SW 1271 (cell line): Measurements from ENCODE around the gene APELA.
"Not testable (repeated sequence)": the region's sequence is repeated elsewhere in the genome, so short reads cannot be mapped to it uniquely, and the experiment has no call there.

Source experiments
- DNase-seq, 2 experiments: peaks; one replicate each; lab custom pipeline; 2025; lab: John Stamatoyannopoulos, UW

The APELA gene, protein sequence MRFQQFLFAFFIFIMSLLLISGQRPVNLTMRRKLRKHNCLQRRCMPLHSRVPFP

DNA sequence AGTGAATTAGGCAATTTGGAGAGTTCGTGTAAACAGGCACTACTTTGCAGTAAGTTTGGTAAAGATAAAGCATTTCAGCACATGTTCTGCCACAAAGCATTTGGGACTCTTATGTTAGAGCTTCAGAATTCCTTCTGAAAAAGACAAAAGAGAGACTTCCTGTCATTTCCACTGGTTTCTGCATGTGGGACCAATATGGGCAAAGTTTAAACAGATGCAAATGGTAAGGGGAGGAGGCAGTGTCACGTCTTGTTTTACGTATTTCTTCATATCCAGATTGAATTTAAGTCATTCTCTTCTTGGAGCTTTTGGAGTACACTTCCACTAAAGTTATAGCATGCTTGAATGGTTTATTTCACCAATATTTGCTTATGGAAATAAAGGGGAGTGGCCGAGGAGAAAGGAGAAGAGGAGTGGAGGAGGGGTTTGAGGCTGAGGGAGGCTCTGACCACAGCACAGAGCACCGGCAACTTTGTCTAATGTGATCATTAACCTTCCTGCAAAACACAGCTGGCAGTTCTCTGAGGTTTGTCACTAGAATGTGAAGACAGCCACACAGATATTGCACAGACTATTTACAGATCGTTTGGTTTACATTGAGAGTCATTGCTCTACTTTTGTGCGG, at the start of gene APELA:
Gene APELA (plus strand): TSS at position 479 of the 625 bp plus-strand sequence. CDS start 154 bp downstream, outside the sequence.
- no peak for DNase-seq

DNA sequence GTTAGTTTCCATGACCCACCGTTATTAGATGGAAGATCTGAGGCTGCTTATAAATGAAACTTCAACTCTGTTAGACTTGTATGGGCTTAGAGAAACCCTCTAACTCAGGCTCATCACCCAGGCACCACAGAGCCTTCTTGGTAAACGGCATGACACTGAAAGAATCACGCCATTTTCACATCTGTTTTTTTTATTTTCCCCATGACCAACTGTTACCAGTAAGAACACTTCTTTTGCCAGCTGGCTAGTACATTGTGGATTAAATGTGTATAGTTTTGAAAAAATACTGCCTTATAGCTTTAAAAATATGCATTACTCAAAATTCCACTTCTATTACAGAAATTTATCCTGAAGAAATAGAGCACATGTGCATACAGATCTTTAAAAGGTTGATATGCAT, 48.0 kb upstream of the APELA start:
- DNase-seq = no peak

DNA sequence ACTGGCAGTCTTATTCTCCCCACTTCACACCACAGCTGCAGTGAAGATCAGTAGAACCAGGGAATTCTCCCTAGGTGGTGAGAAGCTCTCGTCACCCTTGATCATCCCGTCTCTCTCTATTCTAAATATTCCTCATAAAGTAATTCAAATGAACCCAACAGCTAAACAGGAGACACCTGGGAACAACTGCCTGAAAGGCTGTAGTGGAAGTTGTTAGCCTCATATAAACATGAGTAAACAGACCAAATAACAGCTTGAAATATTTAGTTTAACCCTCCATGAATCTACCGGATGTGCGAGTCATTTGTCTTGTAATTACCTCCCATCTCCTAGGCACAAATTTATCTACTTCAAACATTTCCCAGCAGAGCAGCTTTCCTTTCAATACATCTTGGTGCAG, 30.4 kb upstream of the APELA start:
- no peak for DNase-seq

DNA sequence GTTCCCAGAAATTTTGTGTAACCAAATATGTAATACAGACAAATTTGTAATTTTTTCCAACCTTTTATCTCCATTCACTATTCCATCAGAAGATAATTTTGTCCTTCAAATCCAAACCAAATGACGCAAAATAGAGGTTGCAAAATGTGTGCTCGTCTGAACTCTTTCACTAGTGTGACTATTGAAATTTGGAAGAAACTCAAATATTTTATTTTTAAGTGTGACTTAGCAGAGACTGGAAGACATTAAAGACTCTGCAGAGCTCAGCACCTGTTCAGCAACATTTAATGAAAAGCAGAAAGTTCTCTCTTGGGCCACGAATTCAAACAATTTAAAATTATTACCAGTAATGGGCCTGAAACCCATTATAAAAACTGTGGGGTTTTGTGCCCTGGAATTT, 30.0 kb upstream of the APELA start:
- DNase-seq = no peak

DNA sequence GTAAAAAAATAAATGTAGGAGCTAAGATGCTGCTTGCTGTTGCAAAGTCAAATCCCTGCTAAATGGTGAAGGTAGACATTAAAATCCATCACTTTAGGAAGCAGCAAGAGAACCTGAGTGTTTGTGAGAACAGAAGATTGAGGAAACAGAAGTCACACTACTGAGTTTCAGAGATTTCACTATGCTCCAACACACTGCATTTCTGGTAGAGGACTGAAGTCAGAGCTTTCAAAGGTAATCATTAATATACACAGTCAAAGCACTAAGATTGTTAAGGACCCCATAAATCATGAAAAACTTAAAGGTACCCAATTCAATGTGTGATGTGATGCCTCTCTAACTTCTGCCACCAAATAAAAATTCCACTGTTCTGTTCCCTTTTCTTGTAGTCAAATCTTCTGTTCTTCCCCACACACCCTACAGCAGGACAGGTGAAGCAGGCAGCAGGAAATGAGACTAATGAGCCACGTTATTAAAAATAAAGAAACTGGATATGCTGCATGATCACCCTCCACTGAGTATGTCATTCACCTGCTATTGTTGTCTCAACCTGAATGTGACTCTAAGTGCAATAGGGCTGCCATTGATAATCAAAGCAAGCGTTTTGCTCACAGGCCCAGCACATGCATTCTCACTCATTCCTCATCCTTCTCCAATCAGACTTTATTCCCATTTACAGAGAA, 28.9 kb upstream of the APELA start:
- no peak for DNase-seq

DNA sequence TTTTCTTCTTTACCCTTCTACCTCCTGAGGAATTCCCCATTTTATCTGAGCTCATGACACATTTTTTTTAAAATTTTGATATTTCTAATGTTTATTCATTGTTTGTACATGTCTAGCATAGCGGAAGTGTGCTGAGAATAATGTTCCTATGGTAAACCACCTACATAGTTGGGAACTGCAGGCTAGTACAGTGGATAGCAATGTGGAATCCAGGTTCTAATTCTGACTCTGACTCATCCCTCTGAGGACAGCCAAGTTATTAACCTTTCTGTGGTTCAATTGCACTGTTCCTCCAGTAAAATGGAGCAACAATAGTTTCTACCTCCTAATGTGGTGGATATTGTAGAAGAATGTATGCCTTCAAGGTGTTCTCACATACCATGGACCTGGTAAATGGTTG, 20.6 kb upstream of the APELA start:
- no peak for DNase-seq

DNA sequence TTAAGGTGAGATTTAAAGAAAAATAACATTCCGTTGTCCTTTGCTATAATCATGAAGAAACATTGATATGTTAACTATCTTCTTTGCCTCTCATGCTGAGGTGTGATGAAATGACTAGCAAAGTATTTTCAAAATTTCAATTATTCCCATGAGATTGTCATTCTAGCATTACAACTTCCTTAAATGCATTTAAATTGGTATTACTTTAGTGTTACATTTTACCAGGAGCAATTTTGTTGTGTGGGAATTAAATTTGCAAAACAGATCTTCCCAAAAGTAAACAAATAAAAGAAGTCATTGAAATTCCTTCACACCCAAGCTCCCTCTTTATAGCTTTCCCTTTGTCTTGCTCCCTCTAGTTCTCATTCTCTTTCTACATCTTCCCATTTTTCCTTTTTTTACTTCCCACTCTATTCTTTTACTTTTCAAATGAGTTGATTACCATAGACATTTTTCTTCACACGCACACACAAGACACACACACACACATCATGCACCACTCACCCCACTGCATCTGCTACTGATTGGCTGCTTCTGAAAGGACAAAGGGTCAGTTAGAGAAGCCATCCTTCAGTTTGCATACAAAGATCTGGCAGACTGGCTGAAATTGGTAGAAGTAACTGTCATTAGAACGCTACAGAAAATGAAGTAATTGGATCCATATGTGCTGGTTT, 10.0 kb upstream of the APELA start:
- DNase-seq = no peak

DNA sequence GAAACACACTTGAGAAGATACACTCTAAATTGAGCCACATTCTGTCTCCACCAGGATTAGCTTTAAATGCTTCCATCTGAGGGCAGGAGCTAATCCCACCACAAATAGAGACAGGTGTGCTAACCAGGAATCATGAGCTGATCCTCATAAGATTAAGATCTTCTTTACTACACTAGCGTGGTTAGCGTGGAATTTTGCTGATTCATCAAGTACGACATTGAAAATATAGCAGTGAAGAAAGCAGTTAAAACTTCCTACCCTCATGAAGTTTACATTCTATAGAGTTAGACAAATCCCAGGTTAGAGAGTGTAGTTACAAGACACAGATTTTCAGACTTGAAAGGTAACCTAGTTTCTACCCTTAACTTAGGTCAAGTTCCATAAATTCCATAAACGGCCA, 5.3 kb upstream of the APELA start:
- DNase-seq = no peak

DNA sequence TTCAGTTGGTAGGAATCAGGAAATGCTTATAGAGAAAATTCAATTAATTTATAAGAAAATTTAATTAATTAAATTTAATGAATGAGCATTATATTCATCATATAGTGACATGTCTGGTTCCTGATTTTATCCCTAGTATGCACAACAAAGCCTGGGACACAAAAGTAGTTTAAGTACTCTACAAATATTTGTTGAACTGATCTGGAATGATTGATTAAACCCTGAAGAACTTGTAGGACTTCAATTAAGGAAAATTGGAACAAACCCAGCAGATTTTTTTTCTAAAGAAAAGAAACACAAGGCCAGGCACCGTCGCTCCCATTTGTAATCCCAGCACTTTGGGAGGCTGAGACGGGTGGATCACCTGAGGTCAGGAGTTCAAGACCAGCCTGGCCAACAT, 4.5 kb upstream of the APELA start:
- DNase-seq = no peak

DNA sequence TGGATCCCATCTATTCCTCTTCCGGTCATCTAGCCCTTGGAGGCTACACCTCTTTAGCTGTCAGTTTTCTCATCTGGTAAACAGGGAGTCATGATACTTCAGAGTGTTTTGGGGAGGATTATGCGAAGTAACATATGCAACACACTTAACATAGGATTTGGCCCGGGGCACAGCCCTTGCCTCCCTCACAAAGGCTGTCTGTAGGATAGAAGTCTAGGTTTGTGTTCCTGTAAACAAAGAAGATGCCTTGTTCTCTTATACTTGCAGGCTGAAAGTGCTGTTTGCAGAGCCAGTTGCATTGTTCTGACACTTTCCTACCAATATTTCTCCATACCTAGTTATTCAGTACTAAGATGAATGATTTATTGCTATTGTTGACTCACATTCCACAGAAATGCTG, 2.2 kb upstream of the APELA start:
- no peak for DNase-seq

DNA sequence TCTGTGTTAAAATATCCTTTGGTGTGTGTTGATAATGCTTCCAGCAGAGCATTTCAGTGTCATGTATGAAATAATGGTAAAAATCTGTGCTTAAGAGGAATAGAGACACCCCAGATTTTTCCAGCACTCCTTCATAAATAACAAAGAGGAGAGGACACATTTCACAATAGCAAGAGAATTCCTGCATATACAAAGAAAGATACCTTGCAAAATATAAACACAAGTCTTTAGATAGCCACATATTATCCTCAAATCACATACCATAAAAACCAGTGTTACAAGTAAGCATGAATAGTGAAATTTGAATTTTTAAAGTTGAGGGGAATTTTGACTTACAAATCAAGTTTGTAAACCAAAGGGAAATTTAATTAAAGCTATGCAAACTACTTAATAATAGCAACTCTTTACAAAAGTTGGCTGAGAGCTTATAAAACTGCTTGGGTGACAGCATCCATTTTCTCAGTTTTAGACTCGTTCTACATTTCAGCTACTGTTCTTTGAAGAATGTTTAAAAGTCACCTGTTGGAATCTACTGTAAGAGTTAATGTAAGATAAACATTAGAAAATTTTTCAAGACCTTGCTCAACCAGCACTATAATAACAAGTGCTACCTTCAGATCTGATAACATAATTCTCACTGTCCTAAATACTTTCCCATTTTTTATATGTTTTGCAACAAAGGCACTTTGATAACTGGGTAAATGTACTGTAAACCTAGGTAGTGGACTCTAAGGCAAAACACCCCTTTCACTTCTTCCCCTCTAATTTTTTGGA, 3.7 kb downstream of the APELA start:
- no peak for DNase-seq

DNA sequence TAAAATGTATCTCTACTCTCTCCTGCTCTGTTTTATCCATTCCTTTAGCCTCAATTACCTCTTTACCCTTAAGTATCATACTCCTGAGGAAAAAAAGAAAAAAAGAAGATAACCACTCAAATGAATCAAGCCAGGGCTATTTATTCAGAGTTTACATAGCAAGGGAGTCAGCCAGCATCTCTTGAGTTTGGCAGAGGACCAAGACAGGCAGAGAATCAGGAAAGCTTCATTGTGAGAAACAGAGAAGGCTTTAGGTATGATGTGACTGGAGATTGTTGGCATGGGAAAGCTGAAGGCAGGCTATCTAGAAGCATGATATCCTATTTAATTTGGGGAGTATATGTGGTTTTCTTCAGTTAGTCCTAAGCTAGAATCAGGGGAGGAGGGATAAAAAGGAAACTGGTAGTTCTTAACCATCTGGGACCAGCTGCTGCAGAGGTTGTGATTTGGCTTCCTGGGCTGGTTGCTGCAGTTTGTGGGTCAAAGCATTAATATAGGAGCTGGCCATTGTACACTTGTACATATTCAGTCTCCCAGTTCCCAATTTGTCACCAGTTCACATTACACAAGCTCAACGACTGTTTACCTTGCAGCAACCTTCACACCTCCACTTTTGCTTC, 11.2 kb downstream of the APELA start:
- DNase-seq = no peak

DNA sequence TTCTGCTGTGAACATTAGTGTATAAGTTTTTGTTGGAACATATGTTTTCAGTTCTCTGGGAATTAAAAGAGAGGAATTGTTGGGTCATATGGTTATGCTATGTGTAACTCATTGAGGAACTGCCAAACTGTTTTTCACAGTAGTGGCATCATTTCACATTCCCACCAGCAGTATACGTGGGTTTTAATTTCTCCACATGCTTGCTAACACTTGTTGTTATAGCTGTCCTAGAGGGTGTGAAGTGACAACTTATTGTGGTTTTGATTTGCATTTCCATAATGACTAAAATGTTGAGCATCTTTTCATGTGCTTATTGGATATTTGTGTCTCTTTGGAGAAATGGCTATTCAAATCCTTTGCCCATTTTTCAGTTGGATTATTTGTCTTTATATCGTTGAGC, 13.7 kb downstream of the APELA start:
- DNase-seq = no peak

DNA sequence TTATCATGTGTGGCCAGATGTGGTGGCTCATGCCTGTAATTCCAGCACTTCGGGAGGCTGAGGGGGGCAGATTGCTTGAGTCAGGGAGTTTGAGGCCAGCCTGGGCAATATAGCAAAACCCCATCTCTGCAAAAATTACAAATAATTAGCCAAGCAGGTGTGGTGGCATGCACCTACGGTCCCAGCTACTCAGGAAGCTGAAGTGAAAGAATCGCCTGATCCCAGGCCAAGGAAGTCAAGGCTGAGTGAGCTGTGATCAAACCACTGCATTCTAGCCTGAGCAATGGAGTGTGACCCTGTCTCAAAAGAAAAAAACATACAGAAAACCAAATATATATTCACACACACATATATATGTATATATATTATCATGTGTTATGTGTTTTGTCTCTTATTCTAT, 15.0 kb downstream of the APELA start:
- DNase-seq = no peak

DNA sequence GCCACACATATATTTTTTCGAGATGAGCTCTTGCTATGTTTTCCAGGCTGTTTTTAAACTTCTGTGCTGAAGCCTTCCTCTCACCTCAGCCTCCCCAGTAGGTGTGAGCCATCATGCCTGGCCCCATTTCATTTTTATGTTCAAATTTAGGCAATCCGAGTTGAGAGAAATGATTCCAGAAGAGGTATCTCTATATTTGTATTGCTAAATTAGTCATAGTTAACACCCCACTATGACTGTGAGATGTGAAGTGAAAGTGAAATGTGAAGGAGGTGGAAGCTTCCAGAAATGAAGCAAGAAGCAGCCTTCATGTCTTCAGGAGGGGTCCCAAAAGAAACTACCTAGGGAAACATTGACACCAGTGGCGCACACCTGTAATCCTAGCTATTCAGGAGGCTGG, 17.7 kb downstream of the APELA start:
- no peak for DNase-seq

DNA sequence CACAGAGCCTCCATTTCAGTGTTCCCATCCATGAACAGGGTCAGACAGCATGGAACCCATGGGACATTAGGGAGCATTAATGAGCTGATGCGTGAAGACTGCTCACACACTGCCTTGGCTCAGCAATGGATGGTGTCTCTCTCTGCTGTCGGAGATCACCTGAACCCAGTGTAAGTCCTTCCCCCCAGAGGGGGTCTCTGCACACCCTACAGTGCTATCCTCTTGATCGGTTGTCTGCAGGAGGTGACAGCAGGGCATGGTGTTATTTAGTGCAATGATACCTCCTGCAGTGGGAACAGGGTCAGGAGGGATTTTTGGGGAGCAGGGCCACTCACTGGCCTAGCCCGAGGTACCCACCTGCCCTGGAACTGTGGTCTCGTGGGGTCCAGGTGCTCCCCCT, 25.6 kb downstream of the APELA start:
- DNase-seq = no peak

DNA sequence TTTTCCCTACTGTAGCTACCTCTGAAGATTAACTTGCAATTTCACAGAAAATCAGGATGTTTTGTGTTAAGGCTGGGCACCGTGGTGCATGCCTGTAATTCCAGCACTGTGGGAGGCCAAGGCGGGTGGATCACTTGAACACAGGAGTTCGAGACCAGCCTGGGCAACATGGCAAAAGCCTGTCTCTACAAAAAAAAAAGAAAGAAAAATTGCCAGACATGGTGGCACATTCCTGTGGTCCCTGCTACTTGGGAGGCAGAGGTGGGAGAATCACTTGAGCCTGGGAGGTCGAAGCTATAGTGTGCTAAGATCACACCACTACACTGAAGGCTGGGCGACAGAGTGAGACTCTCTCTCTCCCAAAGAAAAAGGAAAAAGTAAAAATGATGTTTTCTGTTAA, 27.4 kb downstream of the APELA start:
- DNase-seq = no peak

DNA sequence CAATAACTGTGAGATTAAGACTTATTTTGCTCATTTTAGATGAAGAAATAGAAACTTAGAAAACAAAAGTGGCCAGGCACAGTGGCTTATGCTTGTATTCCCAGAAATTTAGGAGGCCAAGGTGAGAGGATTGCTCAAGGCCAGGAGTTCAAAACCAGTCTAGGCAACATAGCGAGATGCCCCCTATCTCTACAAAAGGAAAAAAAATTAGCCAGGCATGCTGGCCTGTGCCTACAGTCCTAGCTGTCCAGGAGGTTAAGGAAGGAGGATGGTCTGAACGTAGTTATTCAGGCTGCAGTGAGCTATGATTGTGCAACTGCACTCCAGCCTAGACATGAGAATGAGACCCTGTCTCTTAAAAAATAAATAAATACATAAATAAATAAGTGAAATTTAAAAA, 28.0 kb downstream of the APELA start:
- no peak for DNase-seq

DNA sequence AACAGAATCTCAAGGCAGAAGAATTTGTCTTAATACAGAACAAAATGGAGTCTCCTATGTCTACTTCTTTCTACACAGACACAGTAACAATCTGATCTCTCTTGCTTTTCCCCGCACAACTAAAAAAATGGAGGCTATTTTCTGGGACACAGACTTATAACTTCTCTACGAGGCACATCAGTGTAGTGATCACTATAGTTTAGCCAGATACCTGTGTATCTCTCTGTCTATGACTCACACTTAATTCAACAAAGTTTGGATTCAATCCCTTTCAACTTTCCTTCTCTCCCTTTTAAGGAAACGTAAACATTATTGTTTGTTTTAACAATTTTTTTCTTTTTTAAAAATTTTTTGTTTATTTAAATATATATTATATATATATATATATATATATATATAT, 29.4 kb downstream of the APELA start:
- DNase-seq = no peak

DNA sequence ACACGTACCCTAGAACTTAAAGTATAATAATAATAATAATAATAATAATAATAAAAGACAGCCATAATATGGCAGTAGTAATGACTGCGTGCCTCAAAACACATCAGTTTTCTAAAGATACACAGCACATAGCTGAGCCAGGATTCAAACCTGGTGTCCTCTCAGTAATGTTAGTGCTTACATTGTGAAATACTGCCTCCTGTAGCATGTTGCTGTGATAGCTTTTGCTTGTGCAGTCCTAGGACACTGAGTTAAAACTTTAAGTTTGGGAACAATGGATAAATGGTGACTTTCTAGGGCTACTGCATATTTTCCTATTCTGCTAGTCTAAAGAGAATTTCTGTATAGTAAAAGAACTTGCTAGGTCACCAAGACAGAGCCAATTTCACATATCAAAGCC, 36.5 kb downstream of the APELA start:
- DNase-seq = not testable (repeated sequence)

DNA sequence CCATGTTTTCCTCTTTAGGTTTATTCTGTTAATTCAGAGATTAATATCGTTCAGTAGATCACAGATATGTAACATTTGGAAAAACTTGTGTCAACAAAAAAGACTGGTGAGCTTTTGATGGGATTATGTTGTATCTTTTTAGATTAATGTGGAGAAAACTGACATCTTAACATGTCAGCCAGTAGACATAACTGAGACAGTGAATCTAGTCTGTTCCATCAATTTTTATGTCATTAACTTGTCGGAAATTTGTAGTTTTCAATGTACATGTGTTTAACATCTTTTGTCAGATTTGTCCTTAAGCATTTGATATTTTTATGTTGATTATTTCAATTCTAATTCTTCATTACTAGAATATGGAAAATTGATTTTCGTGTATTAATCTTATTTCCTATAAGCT, 42.0 kb downstream of the APELA start:
- DNase-seq = no peak

DNA sequence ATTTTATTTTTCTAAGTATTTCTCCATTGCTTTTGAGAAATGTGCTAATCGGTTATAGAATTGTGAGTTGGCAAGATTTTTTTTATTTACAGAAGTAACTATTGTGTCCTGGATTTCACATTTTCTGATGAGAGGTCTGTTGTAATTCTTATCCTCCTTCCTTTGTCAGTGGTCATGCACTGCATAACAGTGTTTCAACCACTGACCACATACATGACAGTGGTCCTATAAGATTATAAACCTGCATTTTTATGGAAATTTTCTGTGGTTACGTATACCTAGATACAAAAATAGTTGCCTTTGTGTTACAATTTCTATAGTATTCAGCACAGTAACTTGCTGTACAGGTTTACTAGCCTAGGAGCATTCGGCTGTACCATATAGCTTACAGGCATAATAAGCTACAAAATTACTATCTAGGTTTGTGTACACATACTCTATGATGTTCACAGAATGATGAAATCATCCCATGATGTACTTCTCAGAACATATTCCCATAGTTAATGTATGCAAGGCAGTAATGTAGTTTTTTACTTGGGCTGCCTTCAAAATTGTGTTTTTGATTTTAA, 47.8 kb downstream of the APELA start:
- no peak for DNase-seq
